ENCODE measurements around the gene ARPIN. TPM values are rescaled to one million over a fixed set of nuclear protein-coding genes. Genes with fewer than 3 reads are reported as not detected.

The ARPIN gene
- total and polyA plus RNA-seq, 9 of the 15 experiments (the other 6 are each of a cell fraction or from before 2014, with no cell fraction given), result not detected

DNA sequence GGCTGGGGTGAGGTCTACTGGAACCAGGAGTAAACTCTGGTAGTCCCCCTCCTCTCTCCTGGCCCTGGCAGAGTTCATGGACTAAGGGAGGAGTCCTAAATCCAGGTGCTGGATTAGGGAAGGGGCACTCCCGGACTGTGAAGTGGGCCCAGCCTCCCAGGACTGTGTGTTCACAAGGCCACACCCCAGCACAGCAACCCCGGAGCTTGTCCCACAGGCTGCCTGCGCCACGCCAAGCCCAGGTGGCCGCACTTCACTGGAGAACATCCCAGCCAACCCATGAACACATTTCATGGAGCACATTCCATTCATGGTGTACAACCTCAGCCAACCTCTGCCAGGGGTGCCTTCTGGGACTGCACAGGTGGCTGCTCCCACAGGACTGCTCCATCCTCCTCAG lies 8.2 kb downstream of the ARPIN start:
- CTCF ChIA-PET (ENCODE audit: low intra/inter-chr PET ratio), result no interaction called here
- no peak for ATAC-seq
- TF ChIP-seq GATA2 (CRISPR knock-in tag; IDR thresholded peaks at IDR 0.05), result no peak
- TF ChIP-seq, protein P1, sequence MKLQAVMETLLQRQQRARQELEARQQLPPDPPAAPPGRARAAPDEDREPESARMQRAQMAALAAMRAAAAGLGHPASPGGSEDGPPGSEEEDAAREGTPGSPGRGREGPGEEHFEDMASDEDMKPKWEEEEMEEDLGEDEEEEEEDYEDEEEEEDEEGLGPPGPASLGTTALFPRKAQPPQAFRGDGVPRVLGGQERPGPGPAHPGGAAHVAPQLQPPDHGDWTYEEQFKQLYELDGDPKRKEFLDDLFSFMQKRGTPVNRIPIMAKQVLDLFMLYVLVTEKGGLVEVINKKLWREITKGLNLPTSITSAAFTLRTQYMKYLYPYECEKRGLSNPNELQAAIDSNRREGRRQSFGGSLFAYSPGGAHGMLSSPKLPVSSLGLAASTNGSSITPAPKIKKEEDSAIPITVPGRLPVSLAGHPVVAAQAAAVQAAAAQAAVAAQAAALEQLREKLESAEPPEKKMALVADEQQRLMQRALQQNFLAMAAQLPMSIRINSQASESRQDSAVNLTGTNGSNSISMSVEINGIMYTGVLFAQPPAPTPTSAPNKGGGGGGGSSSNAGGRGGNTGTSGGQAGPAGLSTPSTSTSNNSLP (IDR thresholded peaks at IDR 0.05; ENCODE audit: borderline replicate concordance, low read depth, low read length), result no peak
- TF ChIP-seq NCOR1 (IDR thresholded peaks at IDR 0.05), result no peak
- TF ChIP-seq BRF1 (IDR thresholded peaks at IDR 0.05; ENCODE audit: borderline replicate concordance, extremely low read depth, insufficient read length), result no peak
- TF ChIP-seq MIER1 (IDR thresholded peaks at IDR 0.05; ENCODE audit: low read depth), result no peak
- TF ChIP-seq, protein P2, sequence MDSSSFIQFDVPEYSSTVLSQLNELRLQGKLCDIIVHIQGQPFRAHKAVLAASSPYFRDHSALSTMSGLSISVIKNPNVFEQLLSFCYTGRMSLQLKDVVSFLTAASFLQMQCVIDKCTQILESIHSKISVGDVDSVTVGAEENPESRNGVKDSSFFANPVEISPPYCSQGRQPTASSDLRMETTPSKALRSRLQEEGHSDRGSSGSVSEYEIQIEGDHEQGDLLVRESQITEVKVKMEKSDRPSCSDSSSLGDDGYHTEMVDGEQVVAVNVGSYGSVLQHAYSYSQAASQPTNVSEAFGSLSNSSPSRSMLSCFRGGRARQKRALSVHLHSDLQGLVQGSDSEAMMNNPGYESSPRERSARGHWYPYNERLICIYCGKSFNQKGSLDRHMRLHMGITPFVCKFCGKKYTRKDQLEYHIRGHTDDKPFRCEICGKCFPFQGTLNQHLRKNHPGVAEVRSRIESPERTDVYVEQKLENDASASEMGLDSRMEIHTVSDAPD (CRISPR knock-in tag; IDR thresholded peaks at IDR 0.05), result no peak
- no peak for TF ChIP-seq LCOR (CRISPR knock-in tag; IDR thresholded peaks at IDR 0.05)
- TF ChIP-seq ZNF124 (CRISPR knock-in tag; IDR thresholded peaks at IDR 0.05), result no peak
- TF ChIP-seq PCBP1 (IDR thresholded peaks at IDR 0.05; ENCODE audit: low read depth, low read length, poor library complexity, severe bottlenecking), result no peak
- TF ChIP-seq, protein P3, sequence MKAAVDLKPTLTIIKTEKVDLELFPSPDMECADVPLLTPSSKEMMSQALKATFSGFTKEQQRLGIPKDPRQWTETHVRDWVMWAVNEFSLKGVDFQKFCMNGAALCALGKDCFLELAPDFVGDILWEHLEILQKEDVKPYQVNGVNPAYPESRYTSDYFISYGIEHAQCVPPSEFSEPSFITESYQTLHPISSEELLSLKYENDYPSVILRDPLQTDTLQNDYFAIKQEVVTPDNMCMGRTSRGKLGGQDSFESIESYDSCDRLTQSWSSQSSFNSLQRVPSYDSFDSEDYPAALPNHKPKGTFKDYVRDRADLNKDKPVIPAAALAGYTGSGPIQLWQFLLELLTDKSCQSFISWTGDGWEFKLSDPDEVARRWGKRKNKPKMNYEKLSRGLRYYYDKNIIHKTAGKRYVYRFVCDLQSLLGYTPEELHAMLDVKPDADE (conservative IDR thresholded peaks at IDR 0.05; ENCODE audit: control insufficient read depth, low read depth, low read length), result no peak
- TF ChIP-seq, protein P4, sequence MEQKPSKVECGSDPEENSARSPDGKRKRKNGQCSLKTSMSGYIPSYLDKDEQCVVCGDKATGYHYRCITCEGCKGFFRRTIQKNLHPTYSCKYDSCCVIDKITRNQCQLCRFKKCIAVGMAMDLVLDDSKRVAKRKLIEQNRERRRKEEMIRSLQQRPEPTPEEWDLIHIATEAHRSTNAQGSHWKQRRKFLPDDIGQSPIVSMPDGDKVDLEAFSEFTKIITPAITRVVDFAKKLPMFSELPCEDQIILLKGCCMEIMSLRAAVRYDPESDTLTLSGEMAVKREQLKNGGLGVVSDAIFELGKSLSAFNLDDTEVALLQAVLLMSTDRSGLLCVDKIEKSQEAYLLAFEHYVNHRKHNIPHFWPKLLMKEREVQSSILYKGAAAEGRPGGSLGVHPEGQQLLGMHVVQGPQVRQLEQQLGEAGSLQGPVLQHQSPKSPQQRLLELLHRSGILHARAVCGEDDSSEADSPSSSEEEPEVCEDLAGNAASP (IDR thresholded peaks at IDR 0.05), result no peak
- no peak for TF ChIP-seq ZNF347 (CRISPR knock-in tag; IDR thresholded peaks at IDR 0.05; ENCODE audit: low read depth)
- TF ChIP-seq MEF2A (IDR thresholded peaks at IDR 0.05; ENCODE audit: control insufficient read depth, low read depth, low read length), result no peak
- no peak for TF ChIP-seq FOXK1 (CRISPR knock-in tag; IDR thresholded peaks at IDR 0.05; ENCODE audit: borderline replicate concordance)
- no peak for TF ChIP-seq ASH1L (IDR thresholded peaks at IDR 0.05; ENCODE audit: borderline replicate concordance, low read depth, partially characterized antibody)

More for the DNA sequence above, 8.2 kb downstream of the ARPIN start:
- Histone ChIP-seq H3K9me3 (replicated peaks; ENCODE audit: control insufficient read depth, insufficient read depth, low read depth, low read length) (no peaks in the 10 kb centered on the region), H3K27me3 (ENCODE audit: control insufficient read depth in 2 of 2, insufficient read depth in 2 of 2, low read length in 2 of 2) (peaks cover 0 to 12% of the 10 kb centered on the region in 2 experiments; a peak in 2 of 5 replicates), H4K20me1 (replicated peaks; ENCODE audit: control insufficient read depth, insufficient read depth, low read length) (no peaks in the 10 kb centered on the region), H3K9ac (ENCODE audit: insufficient read depth in 1 of 2, low read depth in 2 of 2, low read length in 2 of 2) (no peak overlapping the region), H3K4me2 (ENCODE audit: insufficient read depth, low read length) (no peak overlapping the region), H3K36me3 (ENCODE audit: control insufficient read depth, insufficient read depth, low read length) (no peaks in the 10 kb centered on the region), H3K27ac (ENCODE audit: extremely low read depth, low read depth, low read length) (no peak overlapping the region), H3K79me2 (ENCODE audit: control insufficient read depth, insufficient read depth, low read length) (no peaks in the 10 kb centered on the region), H3K9me1 (ENCODE audit: control insufficient read depth, insufficient read depth, low read length) (no peaks in the 10 kb centered on the region), H3K4me1 (replicated peaks in 1 of 2; ENCODE audit: control insufficient read depth in 2 of 2, insufficient read depth in 2 of 2, low read length in 2 of 2) (peaks cover 0 to 8% of the 10 kb centered on the region in 2 experiments; a peak in 1 of 5 replicates), H3K4me3 (no peak overlapping the region), H2AFZ (ENCODE audit: low read depth, low read length) (no peak overlapping the region)
- POLR2A ChIA-PET, result no interaction called here
- intact Hi-C loops (cut with micrococcal nuclease), result no loop called here
- no TSS peak for BruUV-seq (replicated peaks)
- in situ Hi-C loops (cut with MboI), result loop anchor here (5.0 kb wide), 1 partner anchor 68 kb away; no protein-coding TSS in a partner anchor
- WGBS (ENCODE audit: insufficient coverage, low coverage, missing lambda C conversion rate), result 10% methylated on average over 5 of the region's 5 CpGs
- DNase-seq (ENCODE audit: extremely low read depth in 1 of 4, low spot score in 3 of 4), result no peak
- no peak for FAIRE-seq
